ENCODE results near the gene LMAN1L.

The LMAN1L gene

DNA sequence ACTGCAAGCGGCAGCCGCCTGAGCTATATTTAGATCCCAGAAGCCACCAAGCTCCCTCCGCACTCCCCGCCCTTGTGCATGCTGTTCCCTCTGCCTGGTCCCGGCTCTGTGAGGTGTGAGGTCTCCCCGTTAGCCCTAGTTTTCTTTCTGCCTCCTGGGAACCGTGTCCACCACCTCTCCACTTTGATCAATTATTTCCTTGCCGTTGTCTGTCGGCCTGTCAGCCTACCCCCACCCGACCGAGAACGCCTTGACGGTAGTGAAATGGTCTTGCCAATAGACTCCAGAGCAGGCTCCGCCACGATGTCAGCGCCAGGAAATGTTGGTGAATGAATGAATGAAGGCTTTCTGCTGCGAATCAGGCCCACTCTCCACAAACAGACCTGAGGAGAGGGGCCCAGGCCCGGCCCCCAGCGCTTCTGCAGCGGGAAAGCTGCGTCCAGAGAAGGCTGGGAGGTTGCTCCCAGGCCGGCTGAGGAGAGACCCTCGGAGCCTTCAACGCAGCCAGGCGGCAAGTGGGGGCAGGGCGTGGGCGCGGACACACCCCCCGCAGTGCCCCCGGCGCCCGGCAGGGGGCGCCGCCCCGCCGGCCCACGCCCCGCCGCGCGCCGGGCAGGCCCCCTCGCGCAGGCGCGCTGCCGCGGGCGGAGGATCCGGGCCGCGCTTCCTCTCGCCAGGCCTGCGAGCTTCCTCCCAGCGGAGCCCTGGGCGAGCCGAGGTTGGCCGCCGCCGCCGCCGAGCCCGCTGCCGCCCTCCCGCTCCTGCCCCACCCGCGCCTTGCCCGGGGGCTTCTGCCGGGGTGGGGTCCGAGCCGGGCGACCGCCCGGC is 31.0 kb upstream of the LMAN1L start, which contains the start of gene CSK:
Gene CSK (plus strand): TSS at position 650 of the 828 bp plus-strand sequence. CDS start 16,218 bp downstream, outside the sequence.
- Histone ChIP-seq H3K4me1 (peaks cover 13% of the 10 kb centered on the region), H3K9ac (no peak within 1 kb of the TSS), H2AFZ (peak within 1 kb of the TSS; percentile 58), H3K27me3 (ENCODE audit: control insufficient read depth, insufficient read depth, low read length) (no peaks in the 10 kb centered on the region), H3K79me2 (peaks cover 6% of the 10 kb centered on the region), H3K4me2 (ENCODE audit: low read length) (peak within 1 kb of the TSS; percentile 78), H3K27ac (peak within 1 kb of the TSS; percentile 11), H3K36me3 (ENCODE audit: control insufficient read depth, insufficient read depth, low read length) (no peaks in the 10 kb centered on the region), H3K4me3 (ENCODE audit: low read depth, low read length) (peak within 1 kb of the TSS; percentile 69), H3K9me3 (ENCODE audit: control insufficient read depth, low read length) (no peaks in the 10 kb centered on the region)
- TF ChIP-seq, protein P1, sequence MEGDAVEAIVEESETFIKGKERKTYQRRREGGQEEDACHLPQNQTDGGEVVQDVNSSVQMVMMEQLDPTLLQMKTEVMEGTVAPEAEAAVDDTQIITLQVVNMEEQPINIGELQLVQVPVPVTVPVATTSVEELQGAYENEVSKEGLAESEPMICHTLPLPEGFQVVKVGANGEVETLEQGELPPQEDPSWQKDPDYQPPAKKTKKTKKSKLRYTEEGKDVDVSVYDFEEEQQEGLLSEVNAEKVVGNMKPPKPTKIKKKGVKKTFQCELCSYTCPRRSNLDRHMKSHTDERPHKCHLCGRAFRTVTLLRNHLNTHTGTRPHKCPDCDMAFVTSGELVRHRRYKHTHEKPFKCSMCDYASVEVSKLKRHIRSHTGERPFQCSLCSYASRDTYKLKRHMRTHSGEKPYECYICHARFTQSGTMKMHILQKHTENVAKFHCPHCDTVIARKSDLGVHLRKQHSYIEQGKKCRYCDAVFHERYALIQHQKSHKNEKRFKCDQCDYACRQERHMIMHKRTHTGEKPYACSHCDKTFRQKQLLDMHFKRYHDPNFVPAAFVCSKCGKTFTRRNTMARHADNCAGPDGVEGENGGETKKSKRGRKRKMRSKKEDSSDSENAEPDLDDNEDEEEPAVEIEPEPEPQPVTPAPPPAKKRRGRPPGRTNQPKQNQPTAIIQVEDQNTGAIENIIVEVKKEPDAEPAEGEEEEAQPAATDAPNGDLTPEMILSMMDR (IDR thresholded peaks at IDR 0.05), result peak; percentile 32

DNA sequence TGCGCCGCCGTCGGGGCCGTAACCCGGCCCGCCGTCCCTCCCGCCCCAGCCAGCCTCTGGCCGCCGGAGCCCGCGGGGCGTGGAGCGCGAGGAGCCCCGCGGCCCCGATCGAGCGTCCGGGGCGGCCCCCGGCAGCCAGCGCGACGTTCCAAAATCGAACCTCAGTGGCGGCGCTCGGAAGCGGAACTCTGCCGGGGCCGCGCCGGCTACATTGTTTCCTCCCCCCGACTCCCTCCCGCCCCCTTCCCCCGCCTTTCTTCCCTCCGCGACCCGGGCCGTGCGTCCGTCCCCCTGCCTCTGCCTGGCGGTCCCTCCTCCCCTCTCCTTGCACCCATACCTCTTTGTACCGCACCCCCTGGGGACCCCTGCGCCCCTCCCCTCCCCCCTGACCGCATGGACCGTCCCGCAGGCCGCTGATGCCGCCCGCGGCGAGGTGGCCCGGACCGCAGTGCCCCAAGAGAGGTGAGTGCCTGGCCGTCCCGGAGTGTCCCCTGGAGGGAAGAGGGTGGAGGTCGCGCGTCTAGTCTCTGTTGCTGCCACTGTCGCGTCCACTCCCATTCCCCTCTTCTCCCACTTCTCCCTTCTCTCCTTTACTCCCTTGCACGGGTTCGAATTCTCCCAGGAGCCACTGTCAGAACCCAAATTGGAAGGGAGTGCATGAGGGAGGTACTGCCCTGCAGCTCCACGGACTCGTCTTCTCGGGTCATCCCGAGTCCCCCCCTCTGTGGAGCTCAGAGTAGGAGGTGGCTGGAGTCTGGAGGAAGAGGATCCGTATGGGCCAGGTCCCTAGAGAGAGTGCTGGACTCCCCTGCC is 30.2 kb upstream of the LMAN1L start:
- Histone ChIP-seq H3K9ac (no peak overlapping the region), H3K36me3 (ENCODE audit: control insufficient read depth, insufficient read depth, low read length) (no peaks in the 10 kb centered on the region), H3K27ac (no peak overlapping the region), H3K27me3 (ENCODE audit: control insufficient read depth, insufficient read depth, low read length) (no peaks in the 10 kb centered on the region), H3K79me2 (peaks cover 6% of the 10 kb centered on the region), H3K4me1 (peaks cover 13% of the 10 kb centered on the region), H3K4me3 (ENCODE audit: low read depth, low read length) (peak overlapping the region; percentile 69), H3K9me3 (ENCODE audit: control insufficient read depth, low read length) (no peaks in the 10 kb centered on the region), H2AFZ (peak overlapping the region; percentile 38), H3K4me2 (ENCODE audit: low read length) (peak overlapping the region; percentile 78)
- TF ChIP-seq, protein P1 (IDR thresholded peaks at IDR 0.05), result no peak

GRCh38 chr15:74783072-74783807 is 29.4 kb upstream of the LMAN1L start:
- no peak overlapping the region for H3K27ac ChIP-seq
- no peak overlapping the region for H2AFZ ChIP-seq
- H3K4me2 ChIP-seq (ENCODE audit: low read length), result peak overlapping the region; percentile 78
- no peaks in the 10 kb centered on the region for H3K9me3 ChIP-seq (ENCODE audit: control insufficient read depth, low read length)
- peaks cover 13% of the 10 kb centered on the region for H3K4me1 ChIP-seq
- H3K9ac ChIP-seq, result no peak overlapping the region
- peaks cover 6% of the 10 kb centered on the region for H3K79me2 ChIP-seq
- H3K4me3 ChIP-seq (ENCODE audit: low read depth, low read length), result peak overlapping the region; percentile 69
- no peaks in the 10 kb centered on the region for H3K27me3 ChIP-seq (ENCODE audit: control insufficient read depth, insufficient read depth, low read length)
- H3K36me3 ChIP-seq (ENCODE audit: control insufficient read depth, insufficient read depth, low read length), result no peaks in the 10 kb centered on the region
- TF ChIP-seq, protein P1 (IDR thresholded peaks at IDR 0.05), result no peak

- Histone ChIP-seq H3K36me3 (ENCODE audit: control insufficient read depth, insufficient read depth, low read length) (no peaks in the 10 kb centered on the region), H3K9me3 (ENCODE audit: control insufficient read depth, low read length) (no peaks in the 10 kb centered on the region)
Measured at GRCh38 chr15:74783808-74784175, 28.8 kb upstream of the LMAN1L start.

More at GRCh38 chr15:74783808-74784175, 28.8 kb upstream of the LMAN1L start:
- peak overlapping the region; percentile 69 for H3K4me3 ChIP-seq (ENCODE audit: low read depth, low read length)
- H3K4me1 ChIP-seq, result peaks cover 18% of the 10 kb centered on the region
- peaks cover 6% of the 10 kb centered on the region for H3K79me2 ChIP-seq
- TF ChIP-seq, protein P1 (IDR thresholded peaks at IDR 0.05), result no peak
- no peaks in the 10 kb centered on the region for H3K27me3 ChIP-seq (ENCODE audit: control insufficient read depth, insufficient read depth, low read length)
- peak overlapping the region; percentile 78 for H3K4me2 ChIP-seq (ENCODE audit: low read length)
- no peak overlapping the region for H3K27ac ChIP-seq
- H2AFZ ChIP-seq, result no peak overlapping the region
- H3K9ac ChIP-seq, result no peak overlapping the region
